Head of caudate nucleus (tissue), 42 donors: Measurements from ENCODE around the gene FBF1.
"Not testable (repeated sequence)": the region's sequence is repeated elsewhere in the genome, so short reads cannot be mapped to it uniquely, and the experiment has no call there.

ENCODE experiments used
- DNase-seq, 42 donors: peaks; one replicate each; pipeline versions ENCODE4 v3.0.0 to v3.0.0-alpha.2; 2020 to 2021; ENCODE audit warnings: mixed read lengths in 7 of 42
- intact Hi-C: fragments of 100-400 bp; cut with DNase I; formaldehyde crosslinking; loops from one replicate; pipeline ENCODE4 v1.15.0; 2022

FBF1 gene, protein sequence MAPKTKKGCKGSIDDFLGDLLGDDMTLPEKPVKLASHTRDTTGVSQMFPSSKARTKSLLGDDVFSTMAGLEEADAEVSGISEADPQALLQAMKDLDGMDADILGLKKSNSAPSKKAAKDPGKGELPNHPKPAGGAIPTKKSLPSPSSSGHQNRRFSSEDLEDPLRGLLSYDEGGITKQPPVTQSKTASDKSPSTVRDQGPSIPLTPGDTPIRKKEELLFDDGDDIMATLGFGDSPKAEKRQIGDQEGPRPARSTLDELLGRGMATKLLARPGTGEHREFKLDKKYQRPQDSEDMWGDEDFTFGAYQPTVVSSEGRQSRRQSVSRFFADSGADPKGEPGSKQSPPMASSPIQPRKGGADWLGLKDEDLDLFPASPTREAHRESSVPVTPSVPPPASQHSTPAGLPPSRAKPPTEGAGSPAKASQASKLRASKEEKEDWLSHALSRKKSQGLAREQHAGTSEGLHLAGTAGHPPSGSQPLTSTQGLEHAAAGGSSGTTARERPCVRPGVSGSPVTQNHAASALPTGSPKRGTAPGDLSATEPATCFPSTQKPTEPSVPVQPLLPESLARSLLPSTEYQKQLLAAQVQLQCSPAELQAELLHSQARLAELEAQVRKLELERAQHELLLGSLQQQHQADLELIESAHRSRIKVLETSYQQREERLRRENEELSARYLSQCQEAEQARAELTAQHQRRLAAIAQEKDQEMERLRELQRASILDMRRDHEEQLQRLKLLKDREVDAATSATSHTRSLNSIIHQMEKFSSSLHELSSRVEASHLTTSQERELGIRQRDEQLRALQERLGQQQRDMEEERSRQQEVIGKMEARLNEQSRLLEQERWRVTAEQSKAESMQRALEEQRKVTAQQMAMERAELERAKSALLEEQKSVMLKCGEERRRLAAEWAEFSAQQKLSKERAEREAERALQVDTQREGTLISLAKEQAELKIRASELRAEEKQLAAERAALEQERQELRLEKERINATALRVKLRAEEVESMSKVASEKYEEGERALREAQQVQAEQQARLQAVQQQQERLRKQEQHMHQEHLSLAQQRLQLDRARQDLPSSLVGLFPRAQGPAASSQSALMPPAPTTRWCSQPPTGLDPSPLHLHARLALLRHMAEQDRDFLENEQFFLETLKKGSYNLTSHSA

DNA sequence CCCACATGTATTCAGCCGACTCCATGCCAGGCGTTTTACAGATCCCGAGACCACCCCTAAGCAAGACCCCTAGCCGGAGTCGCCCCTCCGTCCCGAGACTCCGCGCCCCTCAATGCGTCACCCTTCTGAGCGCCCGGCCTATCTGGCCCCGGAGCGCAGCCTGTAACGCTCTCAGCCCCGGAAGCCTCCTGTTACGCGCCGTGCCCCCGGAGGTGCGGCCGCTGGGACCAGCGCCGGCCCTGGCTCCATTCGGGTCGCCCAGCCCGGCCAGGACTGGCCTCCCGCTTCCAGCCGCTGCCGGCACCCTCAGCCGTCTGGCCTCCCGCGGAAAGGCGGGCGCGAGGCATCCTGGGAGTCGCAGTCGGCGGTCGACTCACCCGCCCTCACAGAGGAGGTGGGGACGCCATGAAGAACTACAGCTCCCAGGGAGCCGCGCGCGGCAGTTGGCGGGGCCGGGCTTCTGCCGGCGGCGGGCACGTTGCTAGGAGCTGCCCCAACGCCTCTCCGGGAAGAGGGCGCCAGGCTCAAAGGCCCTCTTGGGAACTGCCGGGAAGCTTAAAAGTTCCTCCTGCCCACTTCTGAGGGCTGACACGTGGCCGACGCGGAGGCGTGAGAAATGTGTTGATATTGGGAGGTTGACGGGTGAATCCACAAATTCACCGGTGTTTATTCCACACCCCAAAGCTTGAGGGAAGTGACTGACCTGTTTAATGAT, at the start of gene FBF1:
Gene FBF1 (minus strand): TSS at position 316 of the 715 bp plus-strand sequence. CDS start 2,893 bp downstream, outside the sequence.
- intact Hi-C loops = loop anchor here (5.0 kb wide), 1 partner anchor 36 kb away; the partner anchor contains the start of genes ACOX1 and TEN1
- peak; percentile 92 to 99 (median 98) for DNase-seq

DNA sequence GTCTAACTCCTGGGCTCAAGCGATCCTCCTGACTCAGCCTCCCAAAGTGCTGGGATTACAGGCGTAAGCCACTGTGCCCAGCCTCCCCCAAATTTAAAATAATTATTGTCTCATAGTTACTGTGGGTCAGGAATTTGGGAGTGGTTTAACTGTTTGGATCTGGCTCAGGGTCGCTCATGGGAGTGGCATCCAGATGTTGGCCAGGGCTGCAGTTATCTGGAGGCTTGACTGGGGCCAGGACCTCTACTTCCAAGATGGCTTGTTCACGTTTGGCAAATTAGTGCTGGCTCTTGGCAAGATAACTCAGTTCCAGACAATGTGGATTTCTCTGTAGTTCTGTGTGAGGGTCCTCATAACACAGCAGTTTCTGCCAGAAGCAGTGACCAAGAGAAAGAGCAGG, 46.2 kb upstream of the FBF1 start:
- intact Hi-C loops = no loop called here
- peak in 1 of 42 donors; percentile 1 for DNase-seq

DNA sequence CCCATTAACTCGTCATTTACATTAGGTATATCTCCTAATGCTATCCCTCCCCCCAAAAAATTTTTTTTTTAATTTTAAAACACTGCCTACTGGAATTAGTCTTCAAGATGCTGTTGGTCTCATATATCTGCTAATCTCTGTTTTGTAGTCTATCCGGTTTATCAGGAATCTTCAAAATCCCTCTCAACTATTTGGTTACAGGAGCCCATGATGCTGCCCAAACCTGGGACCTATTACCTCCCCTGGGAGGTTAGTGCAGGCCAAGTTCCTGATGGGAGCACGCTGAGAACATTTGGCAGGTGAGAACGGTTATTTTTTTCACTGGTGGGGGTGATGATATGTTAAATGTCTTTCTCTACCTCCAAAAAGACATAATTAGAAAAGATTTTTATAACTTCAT, 45.1 kb upstream of the FBF1 start:
- intact Hi-C loops = no loop called here
- DNase-seq = no peak

DNA sequence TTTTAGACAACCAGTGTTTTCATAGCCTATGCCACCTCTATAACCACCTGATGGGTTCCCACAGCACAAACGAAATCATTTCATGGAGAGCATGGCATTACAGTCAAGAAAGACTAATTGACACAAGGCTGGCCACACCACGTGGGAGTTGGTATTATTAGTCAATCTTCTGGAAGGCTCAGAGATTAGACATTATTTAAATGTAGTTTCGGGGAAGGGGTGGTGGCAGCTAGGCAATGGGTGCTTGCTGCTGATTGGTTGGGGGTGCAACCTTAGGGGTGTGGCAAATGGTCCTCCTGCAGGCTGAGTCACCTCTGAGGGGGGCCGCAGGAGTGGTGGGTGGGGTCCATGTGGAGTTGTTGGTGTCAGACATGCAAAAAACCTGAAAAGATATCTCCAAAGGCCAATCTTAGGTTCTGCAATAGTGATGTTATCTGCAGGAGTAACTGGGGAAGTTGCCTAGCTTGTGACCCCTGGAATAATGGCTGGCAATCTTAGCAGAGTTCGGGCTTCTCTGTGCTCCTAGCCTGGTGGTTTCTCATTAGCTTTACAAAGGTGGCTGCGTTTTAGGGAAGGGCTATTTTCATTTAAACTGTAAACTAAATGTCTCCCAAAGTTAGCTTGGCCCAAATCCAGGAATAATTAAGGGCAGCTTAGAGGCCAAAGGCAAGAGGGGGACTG, 42.8 kb upstream of the FBF1 start:
- DNase-seq = peak in 1 of 42 donors; percentile 42
- intact Hi-C loops = no loop called here

DNA sequence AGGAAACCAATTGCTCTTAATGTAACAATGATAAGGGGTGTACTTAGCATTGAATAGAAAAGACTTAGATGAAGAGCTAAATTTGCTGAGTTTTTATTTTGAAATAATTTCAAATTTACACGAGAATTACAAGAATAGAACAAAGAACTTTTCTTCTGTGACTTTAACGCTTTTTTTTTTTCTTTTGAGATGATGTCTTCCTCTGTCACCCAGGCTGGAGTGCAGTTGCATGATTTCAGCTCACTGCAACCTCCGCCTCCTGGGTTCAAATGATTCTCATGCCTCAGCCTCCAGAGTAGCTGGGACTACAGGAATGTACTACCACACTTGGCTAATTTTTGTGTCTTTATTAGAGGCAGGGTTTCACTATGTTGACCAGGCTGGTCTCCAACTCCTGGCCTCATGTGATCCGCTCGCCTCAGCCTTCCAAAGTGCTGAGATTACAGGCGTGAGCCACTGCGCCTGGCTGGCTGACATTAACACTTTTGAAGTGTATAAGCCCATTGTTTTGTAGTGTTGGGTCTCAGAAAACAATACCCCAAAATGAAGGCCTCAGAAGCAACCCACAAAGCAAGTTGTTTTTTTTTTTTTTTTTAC, 40.3 kb upstream of the FBF1 start:
- no peak for DNase-seq
- intact Hi-C loops = no loop called here

DNA sequence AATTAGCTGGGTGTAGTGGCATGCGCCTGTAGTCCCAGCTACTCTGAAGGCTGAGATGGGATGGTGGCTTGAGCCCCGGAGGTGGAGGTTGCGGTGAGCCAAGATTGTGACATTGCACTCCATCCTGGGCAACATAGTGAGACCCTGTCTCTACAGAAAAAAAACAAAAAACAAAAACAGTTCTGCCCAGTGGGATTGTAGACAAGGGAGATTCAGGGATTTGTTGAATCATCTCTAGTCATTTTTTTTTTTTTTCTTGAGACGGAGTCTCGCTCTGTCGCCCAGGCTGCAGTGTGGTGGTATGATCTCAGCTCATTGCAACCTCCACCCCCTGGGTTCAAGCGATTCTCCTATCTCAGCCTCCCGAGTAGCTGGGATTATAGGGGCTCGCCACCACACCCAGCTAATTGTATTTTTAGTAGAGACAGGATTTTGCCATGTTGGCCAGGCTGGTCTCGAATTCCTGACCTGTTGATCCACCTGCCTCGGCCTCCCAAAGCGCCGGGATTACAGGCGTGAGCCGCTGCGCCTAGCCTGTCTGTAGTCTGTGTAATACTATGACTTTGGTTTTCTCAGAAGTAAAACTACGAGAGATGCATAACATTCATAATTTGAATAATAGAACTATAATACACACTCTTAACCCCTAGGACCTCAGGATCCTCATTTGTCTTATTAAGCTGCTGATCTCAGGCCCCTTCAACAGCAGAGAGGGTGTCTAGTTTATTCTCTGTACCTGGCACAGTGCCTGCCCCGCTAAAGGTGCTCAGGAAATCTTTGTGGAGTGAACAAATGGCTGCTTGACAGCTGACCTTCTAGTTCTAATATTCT, 39.6 kb upstream of the FBF1 start:
- intact Hi-C loops = no loop called here
- DNase-seq = peak in 1 of 42 donors; percentile 31

DNA sequence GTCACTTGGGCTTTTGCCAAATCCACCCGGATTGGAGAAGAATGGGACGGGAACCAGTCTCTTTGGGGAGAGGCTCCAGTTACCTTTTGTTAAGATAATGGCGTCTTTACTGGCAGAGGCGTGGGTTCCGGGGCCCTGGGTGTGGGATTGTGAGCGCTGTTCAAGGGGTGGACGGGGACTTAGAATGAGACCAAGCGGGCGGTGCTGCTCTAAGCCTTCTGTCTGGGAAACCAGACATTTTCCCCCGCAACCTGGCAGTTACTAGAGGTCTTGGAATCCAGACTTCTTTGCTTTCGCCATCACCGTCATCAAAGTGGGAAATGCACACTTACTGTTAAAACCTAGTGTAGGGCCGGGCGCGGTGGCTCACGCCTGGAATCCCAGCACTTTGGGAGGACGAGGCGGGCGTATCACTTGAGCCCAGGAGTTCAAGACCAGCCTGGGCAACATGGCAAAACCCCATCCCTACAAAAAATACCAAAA, 38.9 kb upstream of the FBF1 start:
- DNase-seq = no peak
- intact Hi-C loops = loop anchor here (5.0 kb wide), 1 partner anchor 37 kb away; the partner anchor contains the start of gene FBF1

DNA sequence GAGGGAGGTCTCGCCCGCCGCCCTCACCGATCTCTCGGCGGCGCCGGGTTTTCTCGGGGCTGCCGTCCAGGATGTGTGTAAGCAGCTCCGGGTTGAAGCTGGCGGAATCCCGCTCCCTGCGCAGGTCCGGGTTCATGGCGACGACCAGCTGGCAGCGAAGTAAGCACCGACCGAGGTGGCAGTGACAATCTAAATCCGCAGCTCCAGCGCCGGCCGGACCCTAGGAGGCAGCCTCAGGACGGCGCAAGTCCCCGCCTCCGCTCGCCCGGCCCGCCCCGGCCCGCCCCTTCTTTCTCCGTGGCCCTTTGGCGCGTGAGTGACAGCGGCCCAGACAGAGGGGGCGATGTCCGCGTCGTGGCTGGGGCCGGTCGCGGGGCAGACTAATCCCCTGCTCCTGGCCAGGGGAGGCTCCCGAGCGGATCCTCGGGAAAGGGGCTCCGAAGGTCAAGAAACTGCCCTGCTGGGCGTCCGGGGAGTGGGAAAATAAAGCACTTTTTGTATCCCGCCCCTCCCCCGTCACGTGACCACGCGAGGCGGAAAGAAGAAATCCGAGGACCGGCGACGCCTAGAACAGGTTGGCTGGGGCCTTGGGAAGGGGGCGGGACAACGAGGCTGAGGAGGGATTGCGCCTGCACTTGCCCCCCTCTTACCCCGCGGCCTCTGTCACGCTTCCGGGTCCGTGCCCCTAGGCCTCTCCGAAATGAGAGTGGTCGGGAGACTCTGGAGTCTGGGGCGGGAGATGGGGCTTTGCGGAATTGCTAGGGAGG, 38.3 kb upstream of the FBF1 start, which contains the start of the genes ACOX1 and TEN1:
Gene ACOX1 (minus strand): TSS at position 229 of the 767 bp plus-strand sequence. CDS start 93 bp downstream, at position 136.
Gene TEN1 (plus strand): TSS at position 303 of the 767 bp plus-strand sequence. CDS start 6,953 bp downstream, outside the sequence.
- DNase-seq = peak; percentile 95 to 100 (median 98)
- intact Hi-C loops = loop anchor here (5.0 kb wide), 1 partner anchor 37 kb away; the partner anchor contains the start of gene FBF1

DNA sequence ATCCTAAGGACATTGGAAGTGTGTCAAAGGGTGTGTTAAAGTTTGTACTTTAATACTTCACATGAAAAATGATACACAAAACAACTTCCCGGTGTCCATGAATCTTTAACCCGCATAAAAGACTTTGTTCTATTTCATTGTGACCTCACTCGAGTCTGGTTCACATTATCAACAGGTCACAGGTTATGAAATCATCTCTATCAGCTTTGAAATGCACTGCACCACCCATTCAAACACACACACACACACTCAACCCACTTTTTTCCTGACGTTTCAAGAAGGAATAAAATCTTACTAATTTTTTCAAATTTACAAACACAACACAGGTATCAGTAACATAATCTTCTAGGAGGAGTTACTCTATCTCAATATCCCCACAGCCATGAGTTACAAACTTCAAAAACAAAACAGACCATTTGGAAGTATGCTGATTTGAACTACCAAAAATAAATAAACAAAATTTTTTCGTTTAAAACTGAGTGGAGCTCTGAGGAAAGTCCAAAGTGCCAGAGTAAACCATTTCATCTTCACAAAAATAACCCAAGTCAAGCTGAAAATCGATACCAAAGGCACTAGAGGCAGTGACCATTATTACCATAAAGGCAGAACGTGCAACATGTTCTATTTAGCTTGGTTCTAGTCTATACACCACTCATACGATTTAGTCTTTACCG, 35.5 kb upstream of the FBF1 start:
- intact Hi-C loops = loop anchor here (5.0 kb wide), 1 partner anchor 34 kb away; the partner anchor contains the start of gene FBF1
- DNase-seq = no peak

DNA sequence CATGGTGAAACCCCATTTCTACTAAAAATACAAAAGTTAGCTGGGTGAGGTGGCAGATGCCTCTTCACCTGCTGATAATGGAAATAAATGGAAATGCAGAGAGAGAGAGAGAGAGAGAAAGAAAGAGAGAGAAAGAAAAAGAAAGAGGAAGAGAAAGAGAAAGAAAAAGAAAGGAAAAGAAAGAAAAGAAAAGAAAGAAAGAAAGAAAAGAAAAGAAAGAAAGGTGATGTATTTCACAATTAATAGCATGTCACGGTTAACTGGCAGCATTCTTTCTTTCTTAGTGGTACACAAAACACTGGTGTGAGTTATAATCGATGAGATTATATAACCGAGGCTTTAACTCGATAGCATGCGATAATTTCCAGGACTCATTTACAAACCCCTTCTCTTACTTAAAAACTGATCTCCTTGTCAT, 34.9 kb upstream of the FBF1 start:
- DNase-seq = no peak
- intact Hi-C loops = loop anchor here (5.0 kb wide), 1 partner anchor 33 kb away; the partner anchor contains the start of gene FBF1

DNA sequence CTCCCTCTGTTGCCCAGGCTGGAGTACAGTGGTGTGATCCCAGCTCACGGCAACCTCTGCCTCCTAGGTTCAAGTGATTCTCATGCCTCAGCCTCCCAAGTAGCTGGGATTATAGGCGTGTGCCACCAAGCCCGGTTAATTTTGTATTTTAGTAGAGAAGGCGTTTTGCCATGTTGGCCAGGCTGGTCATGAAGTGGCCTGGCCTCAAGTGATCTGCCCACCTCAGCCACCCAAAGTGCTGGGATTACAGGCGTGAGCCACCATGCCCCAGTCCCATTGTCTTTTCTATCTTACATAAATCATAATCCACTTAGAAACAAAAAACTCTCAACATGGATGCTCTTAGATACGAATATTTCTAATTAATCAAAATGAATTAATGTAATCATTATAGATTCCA, 34.3 kb upstream of the FBF1 start:
- intact Hi-C loops = loop anchor here (5.0 kb wide), 1 partner anchor 33 kb away; the partner anchor contains the start of gene FBF1
- DNase-seq = not testable (repeated sequence)

DNA sequence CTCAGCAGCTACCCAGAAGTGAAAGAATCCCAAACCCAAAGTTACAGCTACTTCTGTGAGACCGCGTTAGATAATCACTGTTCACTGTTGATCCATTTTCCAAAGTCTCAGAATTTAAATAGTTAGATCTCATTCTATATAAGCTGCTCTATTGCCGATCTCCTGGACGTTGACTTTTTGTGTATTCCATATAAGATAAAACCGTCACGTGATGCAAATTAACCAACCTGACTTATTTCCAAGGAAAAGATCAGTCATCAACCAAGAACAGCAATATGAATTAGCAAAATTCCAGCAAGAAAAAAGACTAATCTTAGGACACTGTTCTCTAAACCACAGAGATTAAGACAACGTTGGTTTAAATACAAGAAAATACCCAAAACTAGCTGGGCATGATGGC, 29.8 kb upstream of the FBF1 start:
- intact Hi-C loops = no loop called here
- no peak for DNase-seq

DNA sequence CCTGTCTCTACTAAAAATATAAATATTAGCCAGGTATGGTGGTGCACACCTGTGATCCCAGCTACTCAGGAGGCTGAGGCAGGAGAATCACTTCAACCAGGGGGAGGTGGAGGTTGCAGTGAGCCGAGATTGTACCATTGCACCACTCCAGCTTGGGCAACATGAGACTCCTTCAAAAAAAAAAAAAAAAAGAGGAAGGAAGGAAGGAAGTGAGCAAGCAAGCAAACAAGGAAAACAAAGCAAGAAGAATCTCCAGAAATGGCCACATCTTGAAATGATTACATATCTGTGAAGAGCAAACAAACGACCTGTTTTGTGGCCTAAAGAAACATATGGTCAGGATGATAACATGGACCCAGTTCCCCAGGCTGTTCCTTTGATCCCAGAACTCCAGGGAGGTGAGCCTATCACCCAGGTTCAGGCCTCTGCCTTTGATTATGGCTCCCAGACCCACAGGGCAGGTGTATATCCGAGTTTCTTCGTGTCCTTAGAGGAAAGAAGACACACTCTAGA, 29.2 kb upstream of the FBF1 start:
- no peak for DNase-seq
- intact Hi-C loops = no loop called here

DNA sequence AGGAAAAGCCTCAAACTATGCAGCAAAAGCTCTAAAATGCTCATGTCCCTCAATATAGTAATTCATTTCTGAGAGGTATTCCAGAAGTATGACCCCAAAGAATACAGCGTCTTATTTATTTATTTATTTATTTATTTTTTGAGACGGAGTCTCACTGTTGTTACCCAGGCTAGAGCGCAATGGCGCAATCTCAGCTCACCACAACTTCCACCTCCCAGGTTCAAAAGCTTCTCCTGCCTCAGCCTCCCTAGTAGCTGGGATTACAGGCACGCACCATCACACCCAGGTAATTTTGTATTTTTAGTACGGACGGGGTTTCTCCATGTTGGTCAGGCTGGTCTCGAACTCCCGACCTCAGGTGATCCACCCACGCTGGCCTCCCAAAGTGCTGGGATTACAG, 28.2 kb upstream of the FBF1 start:
- intact Hi-C loops, DNase-seq: not testable (repeated sequence)

DNA sequence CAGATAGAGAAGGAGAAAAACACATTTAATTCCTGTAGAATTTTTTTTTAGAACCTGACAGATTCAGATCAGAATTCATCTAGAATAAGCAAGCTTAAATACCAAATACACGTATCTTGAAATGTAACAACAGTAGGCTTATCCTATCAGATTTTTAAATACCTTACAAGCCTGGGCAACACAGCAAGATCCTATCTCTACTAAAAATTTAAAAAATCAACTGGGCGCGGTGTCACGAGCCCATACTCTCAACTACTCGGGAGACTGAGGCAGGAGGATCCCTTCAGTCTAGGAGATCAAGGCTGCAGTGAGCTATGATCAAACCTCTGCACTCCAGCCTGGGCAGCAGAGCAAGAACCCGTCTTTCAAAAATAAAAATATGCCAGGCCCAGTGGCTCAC, 24.6 kb upstream of the FBF1 start:
- DNase-seq = no peak
- intact Hi-C loops = no loop called here
